ENCODE results near the gene MID1.

The MID1 gene

GRCh38 chrX:10529344-10529743 lies 91.0 kb downstream of the MID1 start:
- DNase-seq (ENCODE audit: low read depth), result no peak

GRCh38 chrX:10526451-10526850 lies 93.9 kb downstream of the MID1 start:
- no peak for DNase-seq (ENCODE audit: low read depth)

- no peak for DNase-seq (ENCODE audit: low read depth)
These were observed 94.8 kb downstream of the MID1 start for GRCh38 chrX:10525381-10526120.

- DNase-seq (ENCODE audit: low read depth), result no peak
These were observed 95.8 kb downstream of the MID1 start for GRCh38 chrX:10524578-10524977.

- DNase-seq (ENCODE audit: low read depth), result no peak
These were observed 100.6 kb downstream of the MID1 start for GRCh38 chrX:10519761-10520160.

- no peak for DNase-seq (ENCODE audit: low read depth)
These were observed 101.1 kb downstream of the MID1 start for GRCh38 chrX:10519278-10519677.

- no peak for DNase-seq (ENCODE audit: low read depth)
These were observed 102.3 kb downstream of the MID1 start for GRCh38 chrX:10518073-10518472.

- DNase-seq (ENCODE audit: low read depth), result no peak
These were observed 103.5 kb downstream of the MID1 start for GRCh38 chrX:10516781-10517322.

GRCh38 chrX:10514891-10515290 lies 105.5 kb downstream of the MID1 start:
- no peak for DNase-seq (ENCODE audit: low read depth)

- DNase-seq (ENCODE audit: low read depth), result no peak
These were observed 106.4 kb downstream of the MID1 start for GRCh38 chrX:10513974-10514373.

GRCh38 chrX:10512741-10513140 lies 107.6 kb downstream of the MID1 start:
- no peak for DNase-seq (ENCODE audit: low read depth)

- DNase-seq (ENCODE audit: low read depth), result no peak
These were observed 108.1 kb downstream of the MID1 start for GRCh38 chrX:10512258-10512657.

- no peak for DNase-seq (ENCODE audit: low read depth)
These were observed 111.0 kb downstream of the MID1 start for GRCh38 chrX:10509397-10509796.

- DNase-seq (ENCODE audit: low read depth), result no peak
These were observed 111.5 kb downstream of the MID1 start for GRCh38 chrX:10508891-10509290.

GRCh38 chrX:10507876-10508275 lies 112.5 kb downstream of the MID1 start:
- DNase-seq (ENCODE audit: low read depth), result no peak

GRCh38 chrX:10507181-10507580 lies 113.2 kb downstream of the MID1 start:
- DNase-seq (ENCODE audit: low read depth), result no peak

- DNase-seq (ENCODE audit: low read depth), result no peak
These were observed 113.6 kb downstream of the MID1 start for GRCh38 chrX:10506781-10507180.

- no peak for DNase-seq (ENCODE audit: low read depth)
These were observed 114.7 kb downstream of the MID1 start for GRCh38 chrX:10505726-10506125.

- DNase-seq (ENCODE audit: low read depth), result no peak
These were observed 117.4 kb downstream of the MID1 start for GRCh38 chrX:10502961-10503360.

GRCh38 chrX:10501611-10502010 lies 118.8 kb downstream of the MID1 start:
- DNase-seq (ENCODE audit: low read depth), result no peak

- DNase-seq (ENCODE audit: low read depth), result peak; percentile 26
These were observed 123.9 kb downstream of the MID1 start for GRCh38 chrX:10496345-10496965.

GRCh38 chrX:10495677-10496076 lies 124.7 kb downstream of the MID1 start:
- DNase-seq (ENCODE audit: low read depth), result no peak

- no peak for DNase-seq (ENCODE audit: low read depth)
These were observed 128.1 kb downstream of the MID1 start for GRCh38 chrX:10492250-10492649.

GRCh38 chrX:10486373-10486772 lies 134.0 kb downstream of the MID1 start:
- no peak for DNase-seq (ENCODE audit: low read depth)

Measured in HS-27A (cell line).